ENCODE measurements around the gene PEMT.

Gene PEMT

DNA sequence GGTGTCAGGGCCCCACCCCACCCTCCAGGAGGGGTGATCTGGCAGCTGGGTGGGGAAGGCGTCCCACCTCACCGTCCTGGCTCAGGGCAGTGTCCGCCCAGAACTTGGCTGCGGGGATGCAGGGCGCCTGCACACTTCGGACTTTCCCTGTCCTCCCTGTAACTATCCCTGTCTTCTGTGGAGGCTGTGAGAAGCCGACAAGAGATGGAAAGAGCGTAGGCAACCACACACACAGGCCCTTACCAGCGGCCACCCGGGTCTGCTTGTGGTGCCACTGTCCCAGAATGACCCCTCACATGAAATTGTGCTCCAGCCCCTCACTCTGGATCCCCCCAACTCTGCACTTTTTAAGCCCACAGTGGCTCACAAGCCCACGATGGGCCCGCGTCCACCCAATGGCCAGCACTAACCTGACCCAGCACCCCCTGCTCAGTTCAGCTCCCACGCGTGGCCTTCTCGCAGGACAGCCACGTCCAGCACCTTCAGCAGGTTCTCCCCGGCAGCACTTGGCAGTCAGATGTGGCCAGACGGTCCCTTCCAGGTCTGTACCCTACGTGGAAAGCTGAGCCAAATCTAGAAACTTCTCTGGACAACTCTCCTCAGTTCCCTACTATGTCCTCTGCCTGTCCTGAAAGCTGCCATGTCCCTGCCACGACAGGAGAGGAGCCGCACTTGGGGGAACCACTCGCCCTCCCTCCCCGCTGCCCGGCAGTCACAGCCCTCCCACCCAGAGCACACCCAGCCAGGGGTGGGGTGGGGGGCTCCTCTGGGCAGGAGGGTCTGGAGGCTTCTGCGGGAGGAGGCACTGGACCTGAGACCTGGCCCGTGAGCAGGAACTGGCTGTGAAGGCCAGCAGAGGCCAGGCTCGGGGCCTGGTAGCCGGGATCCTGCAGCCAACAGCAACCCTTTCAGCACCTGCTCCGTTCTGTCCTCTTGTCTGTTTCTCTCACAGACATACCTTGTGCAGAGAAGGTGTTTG lies 38.0 kb downstream of the PEMT start:
- DNase-seq (ENCODE audit: low read depth) = no peak

DNA sequence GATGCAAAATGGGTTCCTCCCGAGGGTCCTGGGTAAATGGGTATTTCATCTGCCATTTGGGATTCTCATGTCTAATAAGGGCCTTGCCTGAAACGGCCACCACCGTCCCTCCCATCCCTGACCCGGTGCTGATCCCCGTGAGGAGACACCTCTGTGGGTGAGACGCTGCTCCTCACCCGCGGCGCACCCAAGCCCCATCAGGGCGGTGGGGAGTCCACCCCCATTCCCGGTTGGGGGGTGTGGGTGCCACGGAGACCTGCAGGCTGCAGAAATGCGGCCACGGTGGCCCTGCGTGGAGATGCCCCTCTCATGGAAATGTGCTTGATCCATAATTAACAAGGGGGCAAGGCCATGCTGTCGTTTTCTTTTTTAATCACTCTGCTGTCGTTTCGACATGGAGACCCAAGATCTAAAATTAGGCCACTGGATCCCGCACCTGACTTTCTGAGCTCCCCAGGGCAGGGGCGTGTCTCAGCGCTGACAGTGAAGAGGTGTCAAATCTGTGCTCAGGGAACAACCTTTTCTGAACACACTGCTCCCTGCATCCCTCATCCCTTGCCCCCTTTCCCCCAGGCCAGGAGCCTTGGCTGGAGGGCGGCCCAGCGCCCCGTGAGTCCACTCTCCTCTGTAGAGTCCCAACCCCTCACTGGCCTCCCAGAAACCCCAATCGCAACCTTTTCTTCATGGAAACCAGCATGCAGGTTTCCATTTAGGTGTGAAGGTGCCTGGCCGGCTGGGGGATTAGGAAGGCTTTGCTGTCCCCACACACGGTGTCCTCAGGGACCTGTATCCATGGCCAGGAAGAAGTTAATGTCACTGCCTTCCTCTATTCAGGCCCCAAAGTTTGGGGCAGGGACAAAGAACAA lies 38.9 kb downstream of the PEMT start:
- DNase-seq (ENCODE audit: low read depth) = no peak

GRCh38 chr17:17551361-17551760 lies 40.1 kb downstream of the PEMT start:
- no peak for DNase-seq (ENCODE audit: low read depth)

- DNase-seq (ENCODE audit: low read depth) = no peak
These were observed 41.7 kb downstream of the PEMT start for GRCh38 chr17:17549732-17550366.

DNA sequence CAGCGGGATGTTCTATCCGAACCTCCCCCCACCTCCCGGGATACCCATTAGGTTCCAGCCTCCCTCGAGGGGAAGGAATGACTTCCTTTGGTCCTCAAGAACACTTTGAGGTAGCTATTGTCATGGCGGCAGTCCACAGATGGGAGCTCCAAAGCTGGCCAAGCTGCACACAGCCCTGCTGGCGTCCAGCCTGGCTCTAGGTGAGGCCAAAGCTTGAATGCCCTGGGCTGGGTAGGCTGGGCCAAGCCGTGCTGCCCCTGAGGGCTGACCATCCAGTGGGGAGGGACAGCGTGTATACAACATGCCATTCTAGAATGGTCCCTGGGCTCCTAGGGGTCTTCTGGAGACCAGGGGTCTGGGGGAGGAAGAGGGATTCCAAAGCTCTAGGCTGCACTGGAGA lies 43.5 kb downstream of the PEMT start:
- DNase-seq (ENCODE audit: low read depth) = no peak

DNA sequence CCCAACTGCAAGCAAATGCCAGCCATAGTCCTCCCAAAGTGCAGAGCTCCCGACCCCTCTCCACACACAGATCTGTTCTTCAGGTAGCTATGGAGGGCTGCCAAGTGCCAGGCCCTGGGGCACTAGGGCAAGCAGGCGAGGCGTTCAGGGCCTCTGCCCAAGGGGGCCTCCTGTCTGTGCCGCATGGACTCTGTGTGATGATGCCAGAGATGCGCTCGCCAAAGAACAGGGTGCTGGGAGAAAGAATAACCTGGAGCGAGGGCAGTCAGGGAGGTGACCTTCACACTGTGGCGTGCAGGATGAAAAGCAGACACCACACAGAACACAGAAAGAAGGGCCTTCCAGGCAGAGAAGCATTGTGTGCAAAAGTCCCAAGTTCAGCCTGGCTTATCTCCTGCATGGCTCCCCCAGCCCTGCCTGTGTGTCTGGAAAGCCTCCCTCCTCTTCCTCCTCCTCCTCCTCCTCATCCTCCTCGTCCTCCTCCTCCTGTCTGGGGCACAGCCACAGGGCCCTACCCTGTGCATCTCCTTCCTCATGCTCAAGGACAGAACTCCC lies 44.2 kb downstream of the PEMT start:
- no peak for DNase-seq (ENCODE audit: low read depth)

DNA sequence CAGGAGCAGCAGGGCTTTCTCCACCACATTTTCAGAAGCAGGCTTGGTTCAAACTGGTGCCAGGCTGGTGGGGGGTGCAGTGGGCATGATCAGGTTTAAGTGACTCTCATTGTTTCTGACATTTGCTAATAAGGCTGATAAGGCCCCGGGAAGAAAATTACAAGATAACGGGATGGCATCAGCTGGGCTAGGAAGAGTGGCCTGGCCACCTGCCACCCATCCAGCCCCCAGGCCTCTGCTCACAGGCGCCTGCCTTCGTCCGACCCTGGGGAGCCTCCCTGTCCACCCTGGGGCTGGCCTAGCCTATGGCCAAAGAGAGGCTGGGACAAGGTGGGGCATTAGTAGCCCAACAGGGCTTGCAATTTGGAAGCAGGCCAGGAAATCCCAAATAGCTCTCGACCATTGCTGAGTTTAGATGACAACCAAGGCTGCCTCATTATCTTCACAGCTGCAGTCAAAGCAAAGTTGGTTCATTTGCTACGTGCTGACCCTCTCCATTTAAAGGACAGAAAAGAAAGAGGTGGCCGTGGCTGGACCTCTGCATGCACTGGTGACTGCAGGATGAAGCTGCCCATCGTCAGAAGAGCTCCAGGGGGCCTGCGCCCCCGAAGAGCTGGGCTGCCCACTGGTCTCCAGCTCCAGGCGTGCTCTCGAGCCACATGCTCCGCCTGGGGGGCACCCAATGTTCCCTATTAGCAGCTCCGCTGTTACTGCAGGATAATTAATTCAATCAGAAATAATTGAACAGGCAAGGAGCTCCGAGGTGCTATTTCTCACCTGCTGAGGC lies 44.9 kb downstream of the PEMT start:
- no peak for DNase-seq (ENCODE audit: low read depth)

- DNase-seq (ENCODE audit: low read depth) = no peak
These were observed 45.5 kb downstream of the PEMT start for GRCh38 chr17:17545984-17546383.

DNA sequence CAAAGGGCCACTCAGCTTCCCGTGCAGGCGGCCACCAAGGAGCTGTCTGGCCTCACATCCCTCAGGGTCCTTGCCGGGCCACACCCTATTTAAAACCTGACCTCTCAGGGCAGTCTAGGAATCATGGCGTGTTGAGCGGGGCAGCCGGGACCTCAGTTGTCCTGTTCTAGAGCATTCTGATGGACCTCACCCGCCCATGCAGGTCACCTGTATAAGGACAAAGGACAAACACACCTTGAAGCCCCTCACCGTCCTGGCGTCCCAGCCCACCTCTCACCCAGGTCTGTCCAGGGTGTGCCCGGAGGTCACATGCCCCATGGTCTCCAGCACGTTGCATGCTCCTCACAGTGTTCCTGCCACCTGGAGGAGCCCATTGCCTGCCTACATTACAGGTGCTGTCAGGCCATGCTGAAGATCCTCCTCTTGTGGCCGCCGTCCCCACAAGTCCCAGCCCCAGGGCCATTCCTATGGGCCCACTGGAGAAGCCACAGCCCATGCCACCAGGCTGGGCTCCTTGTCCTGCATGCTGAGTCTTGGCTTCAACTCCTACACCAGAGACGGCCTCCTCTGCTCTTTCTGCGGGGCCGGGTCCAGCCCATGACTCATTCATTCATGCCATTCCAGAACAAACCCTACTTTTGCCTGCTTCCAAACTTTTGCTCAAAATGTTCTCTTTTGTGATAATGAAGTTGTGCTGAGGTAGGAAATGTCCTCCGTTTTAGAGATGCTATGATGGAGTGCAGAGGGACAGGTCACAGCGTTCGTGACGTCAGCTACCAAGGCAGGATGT lies 46.3 kb downstream of the PEMT start:
- peak; percentile 60 for DNase-seq (ENCODE audit: low read depth)

DNA sequence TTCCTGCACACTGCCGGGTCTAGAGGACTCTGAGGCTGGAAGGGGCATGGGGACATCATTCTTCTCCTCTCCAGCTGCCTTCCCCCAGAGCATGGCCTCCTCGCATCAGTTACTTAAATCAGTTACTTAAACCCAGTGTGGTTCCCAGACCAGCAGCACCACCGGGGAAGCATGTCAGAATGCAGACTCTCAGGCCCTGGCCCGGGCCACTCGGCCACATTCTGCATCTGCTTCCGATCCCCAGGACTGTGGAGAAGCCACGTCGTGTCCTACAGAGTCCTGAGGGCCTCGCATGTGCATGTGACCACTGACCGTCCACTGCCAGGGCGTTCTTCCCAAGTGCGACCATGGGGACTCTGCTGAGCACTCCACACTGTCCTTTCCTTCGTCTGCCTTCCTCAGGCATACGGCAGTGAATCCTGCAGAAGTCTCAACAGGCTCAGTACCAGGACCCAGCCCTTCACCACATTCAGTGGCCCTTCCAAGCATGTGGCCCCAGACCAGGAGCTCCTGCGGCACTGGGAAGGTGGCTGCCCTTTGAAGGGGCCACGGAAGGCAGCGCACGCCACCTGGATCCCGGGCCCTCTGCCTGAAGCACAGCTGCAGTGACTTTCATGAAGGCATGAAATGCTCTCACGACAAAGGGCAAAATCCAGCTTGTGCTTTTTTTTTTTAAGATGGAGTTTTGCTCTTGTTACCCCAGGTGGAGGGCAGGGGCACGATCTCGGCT lies 48.4 kb downstream of the PEMT start:
- no peak for DNase-seq (ENCODE audit: low read depth)

GRCh38 chr17:17541640-17542001 lies 49.9 kb downstream of the PEMT start:
- no peak for DNase-seq (ENCODE audit: low read depth)

DNA sequence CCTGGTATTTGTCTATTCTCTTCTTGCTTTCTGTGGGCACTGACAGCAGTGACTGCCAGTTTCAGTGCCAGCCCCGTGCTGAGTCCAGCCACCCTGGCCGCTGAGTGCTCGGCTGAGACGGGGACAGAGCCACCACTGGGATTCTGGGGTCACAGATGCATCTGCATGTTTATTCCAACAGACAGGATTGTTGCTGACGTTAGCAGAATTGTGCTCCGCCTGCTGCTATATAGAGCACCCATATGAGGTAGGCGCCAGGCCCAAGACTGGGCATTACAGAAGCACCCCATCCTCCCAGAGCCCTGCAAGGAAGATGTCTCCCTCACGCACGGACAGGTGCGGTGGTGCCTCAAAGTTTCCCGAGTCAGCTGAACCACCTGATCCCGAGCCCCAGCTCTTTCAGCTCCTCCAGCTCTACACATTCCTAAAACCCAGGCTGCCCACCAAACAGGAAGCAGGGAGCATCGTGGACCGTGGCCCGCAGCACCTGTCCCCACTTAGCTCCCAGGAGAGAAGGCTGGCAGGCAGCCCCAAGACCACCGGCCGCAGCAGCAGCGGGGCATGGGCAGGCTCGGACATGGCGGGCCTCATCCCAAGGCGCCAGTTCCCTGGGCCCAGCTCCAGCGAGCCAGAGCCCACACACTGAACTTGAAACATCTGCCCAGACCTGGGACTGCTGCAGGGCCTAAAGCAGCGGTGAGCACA lies 50.4 kb downstream of the PEMT start:
- DNase-seq (ENCODE audit: low read depth) = no peak

DNA sequence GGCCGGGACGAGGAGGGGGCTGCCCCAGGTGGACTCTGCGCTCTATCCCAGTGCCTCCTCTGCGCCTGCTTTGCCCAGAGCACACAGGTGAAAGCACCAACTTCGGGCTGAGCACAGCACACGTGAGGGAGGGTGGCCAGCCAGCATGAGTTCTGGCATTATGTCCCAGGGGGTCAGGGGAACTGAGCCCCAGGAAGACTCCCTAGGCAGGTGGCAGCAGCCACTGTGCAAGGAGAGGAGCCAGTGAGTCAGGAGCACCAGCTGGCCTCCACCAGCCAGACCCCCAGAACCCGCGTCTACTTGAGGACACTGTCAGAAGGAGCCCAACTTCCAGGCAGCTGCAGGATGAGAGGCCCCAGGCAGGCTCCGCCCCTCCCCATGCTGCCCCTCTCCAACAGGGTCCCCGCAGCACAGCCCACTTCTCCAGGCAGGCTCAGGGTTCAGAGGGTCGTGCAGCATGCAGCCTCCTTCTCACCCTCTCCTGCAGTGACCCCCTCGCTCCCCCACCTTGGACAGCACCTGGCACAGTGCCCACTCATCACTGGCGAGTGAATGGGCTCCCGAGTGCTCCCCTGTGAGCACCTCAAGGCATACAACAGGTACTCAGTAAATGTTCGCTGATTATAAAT lies 51.1 kb downstream of the PEMT start:
- no peak for DNase-seq (ENCODE audit: low read depth)

DNA sequence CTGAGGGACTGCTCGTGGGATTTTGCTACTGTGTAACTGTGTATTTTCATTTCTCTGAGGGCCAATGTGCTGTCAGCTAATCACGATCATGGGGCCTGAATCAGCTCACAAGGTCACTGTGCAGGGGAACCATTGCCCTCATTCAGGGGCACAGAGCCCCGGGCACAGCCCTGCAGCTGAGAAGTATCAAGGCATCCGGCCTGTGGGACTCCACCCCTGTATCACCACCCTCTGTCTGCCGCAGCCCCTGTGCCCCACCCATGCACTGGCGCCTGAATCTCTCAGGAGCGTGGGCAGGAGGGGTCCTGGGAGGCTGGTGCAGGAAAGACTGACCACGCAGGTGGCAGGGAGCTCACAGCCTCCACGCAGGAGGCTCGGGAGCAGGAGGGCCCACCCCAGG lies 51.9 kb downstream of the PEMT start:
- DNase-seq (ENCODE audit: low read depth) = no peak

GRCh38 chr17:17538417-17539391 lies 52.8 kb downstream of the PEMT start:
- no peak for DNase-seq (ENCODE audit: low read depth)

GRCh38 chr17:17537311-17538099 lies 54.0 kb downstream of the PEMT start:
- no peak for DNase-seq (ENCODE audit: low read depth)

- no peak for DNase-seq (ENCODE audit: low read depth)
These were observed 54.8 kb downstream of the PEMT start for GRCh38 chr17:17536702-17537101.
